Skeletal muscle tissue (tissue), 4 donors: Measurements from ENCODE around the gene TMEM63C. TPM values are rescaled to one million over a fixed set of nuclear protein-coding genes. Genes with fewer than 3 reads are reported as not detected.

ENCODE experiments used
- H3K27ac ChIP-seq: one replicate; pipeline ENCODE4 v1.7.0; 2013; ENCODE audit warnings: mild to moderate bottlenecking, low read depth, low read length, inconsistent platforms
- H3K27me3 ChIP-seq, 3 donors: one replicate each; pipeline ENCODE4 v1.7.0; 2013; ENCODE audit warnings: low read length in 3 of 3; ENCODE audit not compliant: control insufficient read depth in 3 of 3, insufficient read depth in 3 of 3
- H3K36me3 ChIP-seq, 3 donors: one replicate each; pipeline ENCODE4 v1.7.0; 2013; ENCODE audit warnings: low read length in 3 of 3; ENCODE audit not compliant: control insufficient read depth in 3 of 3, insufficient read depth in 3 of 3
- H3K4me1 ChIP-seq, 3 donors: one replicate each; pipeline ENCODE4 v1.7.0; 2013; ENCODE audit warnings: low read length in 3 of 3, mild to moderate bottlenecking in 3 of 3; ENCODE audit not compliant: control insufficient read depth in 3 of 3, insufficient read depth in 3 of 3
- H3K4me3 ChIP-seq, 3 donors: one replicate each; pipeline ENCODE4 v1.7.0; 2013; ENCODE audit warnings: low read length in 3 of 3
- H3K9ac ChIP-seq, 3 donors: one replicate each; pipeline ENCODE4 v1.7.0; 2013; ENCODE audit warnings: low read length in 3 of 3, mild to moderate bottlenecking in 3 of 3, moderate library complexity in 2 of 3, low read depth in 1 of 3
- H3K9me3 ChIP-seq, 3 donors: one replicate each; pipeline ENCODE4 v1.7.0; 2013; ENCODE audit warnings: low read length in 3 of 3; ENCODE audit not compliant: control insufficient read depth in 3 of 3
- total RNA-seq: library from RNA; depleted of rRNA; stranded (reverse); fragments of >200 nt; gene quantifications from one replicate; pipeline ENCODE4 v1.2.3, GENCODE V29; 2014
- donor health status: Osteomylitis.

The TMEM63C gene
- total RNA-seq, 1 donor from 2014 or later, result 3.1 TPM

DNA sequence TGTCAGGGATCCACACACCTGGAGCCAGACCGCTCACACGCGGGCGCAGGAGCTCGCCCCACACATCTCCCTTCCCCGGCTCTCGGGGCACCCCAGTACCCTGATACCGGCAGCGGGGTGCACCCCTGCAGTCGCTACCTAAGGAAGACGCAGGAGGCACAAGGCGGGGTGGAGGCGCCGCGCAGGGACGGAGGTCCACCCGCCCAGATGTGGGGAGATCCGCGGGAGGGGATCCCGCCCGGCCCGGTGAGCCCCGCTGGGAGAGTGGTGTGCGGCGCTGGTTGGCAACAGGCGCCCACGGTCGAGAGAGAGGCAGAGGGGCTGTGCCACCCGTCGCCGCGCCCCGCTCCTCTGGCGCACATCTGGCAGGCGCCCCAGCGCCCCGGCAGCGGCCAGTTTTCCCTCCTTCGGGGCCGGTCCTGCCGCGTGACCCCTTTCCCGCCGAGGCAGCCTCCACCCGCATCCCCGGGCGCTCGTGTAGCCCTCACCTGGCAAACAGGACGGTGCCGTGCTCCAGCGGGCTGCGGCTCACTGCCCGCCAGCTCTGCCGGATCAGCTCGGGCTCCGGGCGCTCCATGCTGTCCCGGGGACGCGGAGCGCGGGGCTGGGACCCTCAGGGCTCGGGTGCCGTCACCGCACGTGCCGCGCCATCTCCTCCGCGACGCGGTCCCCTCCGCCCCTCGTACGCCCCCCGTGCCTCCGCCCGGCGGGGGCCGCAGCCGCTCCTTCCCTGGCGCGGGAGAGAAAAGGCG lies 88.9 kb downstream of the TMEM63C start:
- Histone ChIP-seq H3K36me3 (no peaks in the 10 kb centered on the region), H3K9me3 (peaks cover 0 to 3% (median 2%) of the 10 kb centered on the region in 3 donors), H3K27ac (no peak overlapping the region), H3K9ac (no peak overlapping the region), H3K4me1 (peaks cover 0 to 6% (median 0%) of the 10 kb centered on the region in 3 donors), H3K4me3 (no peak overlapping the region), H3K27me3 (peaks cover 44 to 61% (median 61%) of the 10 kb centered on the region in 3 donors)

DNA sequence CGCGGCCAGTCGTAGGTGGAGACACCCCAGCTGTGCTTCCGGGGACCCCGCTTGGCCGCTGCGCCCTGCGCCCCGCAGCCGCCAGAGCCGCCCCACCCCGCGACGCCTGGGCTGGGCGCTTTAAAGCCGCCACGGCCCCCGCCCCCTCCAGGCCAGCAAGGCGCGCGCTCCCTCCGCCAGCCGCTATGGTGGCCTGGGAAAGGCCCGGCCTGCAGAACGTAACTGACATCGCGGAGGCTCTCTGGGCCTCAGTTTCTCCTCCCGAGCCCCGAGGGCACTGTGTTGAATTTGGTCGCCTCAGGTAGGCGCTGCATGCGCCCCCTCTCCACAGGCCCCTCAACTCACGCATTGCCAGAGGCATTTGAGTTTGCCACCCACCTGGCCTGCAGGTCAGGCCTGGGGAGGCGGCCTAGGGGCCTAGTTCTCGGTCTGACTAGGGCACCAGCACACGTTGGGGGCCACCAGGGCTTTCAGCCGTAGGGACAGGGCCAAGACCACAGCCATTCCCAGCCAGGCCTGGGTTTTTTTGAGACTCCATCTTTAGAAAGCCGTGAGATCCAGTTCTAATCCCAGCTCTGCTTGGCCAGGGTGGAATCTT lies 89.6 kb downstream of the TMEM63C start, which contains the start of gene NGB:
NGB (minus strand) TSS at position 94 of the 598 bp plus-strand sequence. CDS start 269 bp downstream, outside the sequence.
- Histone ChIP-seq H3K27ac (no peak within 1 kb of the TSS), H3K9ac (no peak within 1 kb of the TSS), H3K9me3 (peaks cover 0 to 3% (median 2%) of the 10 kb centered on the region in 3 donors), H3K36me3 (peaks cover 2 to 3% (median 2%) of the 10 kb centered on the region in 3 donors), H3K4me1 (peaks cover 0 to 6% (median 0%) of the 10 kb centered on the region in 3 donors), H3K27me3 (peaks cover 42 to 60% (median 56%) of the 10 kb centered on the region in 3 donors), H3K4me3 (no peak within 1 kb of the TSS)

DNA sequence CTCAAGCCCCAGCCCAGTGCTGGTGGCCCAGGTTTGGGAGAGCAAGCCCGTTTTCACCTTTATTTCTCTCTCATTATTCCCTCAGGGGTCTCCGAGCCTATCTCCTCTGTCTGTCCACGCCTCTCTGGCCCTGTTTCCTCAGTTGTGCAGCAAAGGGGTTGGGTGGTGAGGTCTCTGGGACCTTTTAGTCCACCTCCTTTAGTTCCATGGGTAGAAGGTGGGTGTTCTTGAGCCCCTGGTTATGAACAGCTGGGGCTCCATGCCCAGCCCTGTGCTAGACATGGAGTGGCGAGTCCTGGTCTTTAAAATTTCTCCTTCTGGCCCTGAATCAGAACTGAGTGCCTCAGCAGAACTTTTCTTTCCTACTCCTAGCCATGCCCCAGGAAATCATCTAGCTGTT lies 90.7 kb downstream of the TMEM63C start:
- H3K27ac ChIP-seq, result no peak overlapping the region
- H3K9ac ChIP-seq, result no peak overlapping the region
- peaks cover 8 to 11% (median 8%) of the 10 kb centered on the region in 3 donors for H3K36me3 ChIP-seq
- H3K4me1 ChIP-seq, result peaks cover 0 to 6% (median 0%) of the 10 kb centered on the region in 3 donors
- H3K27me3 ChIP-seq, result peaks cover 42 to 55% (median 51%) of the 10 kb centered on the region in 3 donors
- H3K9me3 ChIP-seq, result peaks cover 0 to 3% (median 2%) of the 10 kb centered on the region in 3 donors
- no peak overlapping the region for H3K4me3 ChIP-seq

DNA sequence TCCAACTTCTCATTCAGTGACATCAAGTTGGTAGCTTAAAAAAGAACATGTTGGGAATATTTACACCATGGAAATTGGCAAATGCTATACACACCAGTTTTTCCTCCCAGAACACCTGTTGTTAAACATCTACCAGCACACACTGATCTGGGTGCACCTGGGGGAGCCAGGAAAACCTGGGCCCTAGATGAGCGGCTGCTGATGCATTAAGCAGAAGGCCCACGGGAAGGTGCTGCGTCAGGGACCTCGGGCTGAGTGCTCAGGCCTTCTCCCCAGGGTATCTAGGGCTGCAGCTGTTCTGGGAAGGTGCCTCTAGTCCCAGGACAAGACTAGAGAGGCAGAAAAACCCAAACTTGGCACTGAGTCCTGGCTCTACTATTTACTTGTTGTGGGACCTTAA lies 92.2 kb downstream of the TMEM63C start:
- Histone ChIP-seq H3K4me1 (peaks cover 0 to 6% (median 0%) of the 10 kb centered on the region in 3 donors), H3K27ac (no peak overlapping the region), H3K27me3 (peaks cover 36 to 45% (median 38%) of the 10 kb centered on the region in 3 donors), H3K9ac (no peak overlapping the region), H3K36me3 (peaks cover 17 to 24% (median 20%) of the 10 kb centered on the region in 3 donors), H3K9me3 (no peaks in the 10 kb centered on the region), H3K4me3 (no peak overlapping the region)

DNA sequence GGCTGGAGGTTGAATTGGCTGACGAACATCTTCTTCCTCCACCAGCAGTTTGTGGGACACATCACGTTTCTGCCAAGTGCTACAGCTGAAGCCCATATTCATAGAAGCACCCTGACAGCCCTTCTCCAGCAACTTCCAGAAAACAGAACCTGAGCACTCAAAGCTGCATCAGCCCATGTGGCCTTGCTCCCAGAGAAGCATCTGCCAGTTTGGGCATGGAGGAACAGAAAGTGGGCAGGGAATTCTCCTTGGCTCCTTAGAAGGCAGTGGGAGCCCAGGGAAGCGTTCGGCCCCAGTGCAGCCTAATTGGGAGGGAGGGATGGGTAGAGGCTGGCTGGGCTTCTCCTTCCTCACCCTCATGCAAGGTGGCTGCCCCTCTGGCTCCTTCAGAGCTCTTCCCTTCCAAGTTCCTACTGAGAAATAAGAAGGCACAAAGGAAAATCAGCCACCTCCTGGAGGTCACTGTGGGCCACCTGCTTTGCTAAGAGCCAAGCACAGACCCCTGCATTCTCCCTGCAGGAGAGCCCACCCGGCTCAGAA lies 93.5 kb downstream of the TMEM63C start:
- Histone ChIP-seq H3K36me3 (peaks cover 30 to 38% (median 34%) of the 10 kb centered on the region in 3 donors), H3K27ac (no peak overlapping the region), H3K4me1 (peaks cover 0 to 3% (median 0%) of the 10 kb centered on the region in 3 donors), H3K9ac (no peak overlapping the region), H3K9me3 (no peaks in the 10 kb centered on the region), H3K4me3 (no peak overlapping the region), H3K27me3 (peaks cover 25 to 34% (median 28%) of the 10 kb centered on the region in 3 donors)

DNA sequence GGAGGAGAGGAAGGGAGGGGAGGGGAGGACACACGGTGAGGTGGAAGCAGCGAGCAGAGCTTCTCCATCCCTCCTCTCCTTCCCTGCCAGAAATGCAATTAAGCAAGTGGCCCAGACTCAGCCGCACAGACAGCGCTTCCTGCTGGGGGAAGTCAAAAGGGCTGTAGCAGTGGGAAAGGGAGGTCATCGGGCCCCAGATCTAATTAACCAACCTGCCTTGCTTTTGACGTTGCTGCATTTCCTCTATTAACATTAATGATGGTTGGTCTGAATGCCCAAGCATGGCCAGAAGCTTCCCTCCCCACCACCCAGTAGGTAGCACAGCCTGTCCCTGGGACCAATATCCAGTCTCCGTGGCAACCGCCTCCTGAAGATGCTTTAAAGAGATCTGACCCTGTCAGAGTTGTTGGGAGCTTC lies 94.0 kb downstream of the TMEM63C start:
- Histone ChIP-seq H3K36me3 (peaks cover 34 to 42% (median 37%) of the 10 kb centered on the region in 3 donors), H3K27me3 (peaks cover 22 to 29% (median 23%) of the 10 kb centered on the region in 3 donors), H3K9me3 (no peaks in the 10 kb centered on the region), H3K4me1 (peaks cover 0 to 3% (median 0%) of the 10 kb centered on the region in 3 donors), H3K9ac (no peak overlapping the region), H3K4me3 (no peak overlapping the region), H3K27ac (no peak overlapping the region)

DNA sequence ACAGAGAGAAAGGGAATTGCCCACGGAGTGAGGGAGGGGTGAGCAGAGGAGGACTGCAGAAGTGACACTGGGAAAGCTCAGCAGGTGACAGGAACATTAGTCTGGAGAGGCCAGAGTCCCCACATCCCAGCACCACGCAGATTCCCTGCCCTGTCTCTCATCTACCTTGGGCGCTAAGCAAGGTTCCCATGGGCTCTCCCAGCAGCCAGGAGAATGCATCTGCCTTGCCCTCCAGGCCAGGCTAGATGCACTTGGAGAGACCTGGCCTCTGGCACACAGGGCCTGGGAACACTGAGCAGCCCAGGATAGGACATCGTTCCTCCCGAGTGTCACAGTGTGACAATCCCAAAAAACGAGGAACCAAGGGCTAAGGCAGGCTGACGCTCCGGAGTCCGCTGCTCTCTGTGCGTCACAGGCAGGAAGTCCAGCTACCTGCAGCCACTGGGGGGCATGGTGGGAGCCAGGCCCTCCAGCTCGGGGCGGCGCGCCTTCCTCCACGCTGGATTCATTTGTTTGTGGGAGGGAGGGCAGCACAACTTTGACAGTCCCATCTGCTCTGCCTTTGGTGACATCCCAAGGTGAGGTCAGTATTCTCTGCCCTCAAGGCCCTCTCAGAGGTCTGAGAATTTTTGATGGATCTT lies 94.8 kb downstream of the TMEM63C start:
- Histone ChIP-seq H3K27me3 (peaks cover 15 to 23% (median 19%) of the 10 kb centered on the region in 3 donors), H3K4me1 (no peaks in the 10 kb centered on the region), H3K9me3 (no peaks in the 10 kb centered on the region), H3K9ac (no peak overlapping the region), H3K4me3 (no peak overlapping the region), H3K36me3 (peaks cover 35 to 42% (median 39%) of the 10 kb centered on the region in 3 donors), H3K27ac (no peak overlapping the region)

DNA sequence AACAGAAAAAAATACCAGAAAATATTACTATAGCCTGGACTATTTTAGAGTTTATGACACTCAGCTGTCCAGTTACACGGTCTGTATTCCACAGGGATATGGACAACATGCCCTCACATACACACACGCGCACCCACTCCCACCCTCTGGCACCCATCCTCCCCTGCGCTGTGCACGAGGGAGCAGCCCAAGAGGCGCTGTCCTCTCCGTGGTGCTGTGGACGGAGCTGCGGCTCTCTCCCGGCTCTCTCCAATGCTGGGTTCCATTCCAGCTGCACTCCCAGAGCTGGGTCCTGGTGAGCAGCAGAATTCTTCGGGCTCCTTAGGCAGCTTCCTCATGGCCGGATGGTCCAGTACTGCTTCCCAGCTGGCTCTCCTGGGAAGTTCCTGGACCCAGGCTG lies 95.4 kb downstream of the TMEM63C start:
- Histone ChIP-seq H3K9ac (no peak overlapping the region), H3K4me3 (no peak overlapping the region), H3K27ac (no peak overlapping the region), H3K4me1 (no peaks in the 10 kb centered on the region), H3K36me3 (peaks cover 37 to 47% (median 44%) of the 10 kb centered on the region in 3 donors), H3K9me3 (no peaks in the 10 kb centered on the region), H3K27me3 (peaks cover 12 to 20% (median 16%) of the 10 kb centered on the region in 3 donors)

DNA sequence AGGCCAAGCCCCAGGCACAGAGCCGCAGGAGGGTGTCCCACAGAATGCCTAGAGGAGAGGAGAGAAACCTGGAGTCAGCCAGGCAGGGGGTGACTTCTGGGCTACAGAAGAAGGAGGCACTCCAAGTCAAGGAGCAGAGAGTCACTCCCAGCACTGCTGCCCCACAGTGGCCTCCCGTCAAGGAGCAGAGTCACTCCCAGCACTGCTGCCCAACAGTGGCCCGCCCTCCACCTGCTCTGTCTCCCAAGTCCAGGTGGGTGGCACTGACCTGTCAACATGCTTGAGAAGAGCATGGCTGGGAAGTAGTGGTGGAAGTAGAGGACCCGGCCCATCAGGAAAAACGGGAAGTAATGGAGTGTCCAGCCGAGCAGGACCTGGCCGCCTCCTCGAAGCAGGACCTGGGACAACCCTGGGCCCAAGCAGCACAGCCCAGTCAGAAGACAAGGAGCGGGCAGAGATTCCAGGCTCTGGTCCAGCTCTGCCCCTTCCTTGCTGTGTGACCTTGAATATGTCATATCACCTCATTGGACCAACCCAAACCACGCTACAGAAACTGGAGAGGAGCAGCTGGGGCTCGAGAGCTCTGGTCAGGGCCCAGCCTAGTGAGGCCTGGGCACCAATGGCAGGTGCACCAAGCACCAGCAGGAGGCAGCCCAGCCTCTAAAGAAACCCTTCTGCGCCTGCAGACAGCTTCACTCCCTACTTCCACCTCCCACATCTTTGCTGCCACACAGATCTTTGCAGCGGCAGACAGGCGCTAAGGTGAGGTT lies 97.0 kb downstream of the TMEM63C start:
- no peaks in the 10 kb centered on the region for H3K4me1 ChIP-seq
- H3K9me3 ChIP-seq, result no peaks in the 10 kb centered on the region
- H3K36me3 ChIP-seq, result peaks cover 45 to 58% (median 54%) of the 10 kb centered on the region in 3 donors
- no peak overlapping the region for H3K9ac ChIP-seq
- no peak overlapping the region for H3K4me3 ChIP-seq
- no peak overlapping the region for H3K27ac ChIP-seq
- peaks cover 0 to 4% (median 0%) of the 10 kb centered on the region in 3 donors for H3K27me3 ChIP-seq
